HepG2 (cell line): ENCODE measurements around the gene PDPK1.

Experiments used
- CTCF ChIP-seq: sonication (generic); formaldehyde crosslinking; IDR thresholded peaks from 2 replicates; pipeline ENCODE4 v1.5.0; 2020; ENCODE audit warnings: mild to moderate bottlenecking, missing genetic modification reagents, moderate library complexity
- HNRNPK ChIP-seq: fragments of 200-400 bp; formaldehyde crosslinking; IDR thresholded peaks from 2 replicates; pipeline ENCODE4 v1.6.1; 2018; ENCODE audit warnings: low read length, low read depth, moderate library complexity, mild to moderate bottlenecking; ENCODE audit not compliant: poor library complexity, severe bottlenecking
- MTA3 ChIP-seq: sonication (generic); formaldehyde crosslinking; IDR thresholded peaks from 2 replicates; pipeline ENCODE4 v1.4.0; 2020; ENCODE audit warnings: missing genetic modification reagents
- NCOR1 ChIP-seq: fragments of 200-600 bp; sonication (generic); IDR thresholded peaks from 2 replicates; pipeline ENCODE4 v1.7.0; 2017; ENCODE audit warnings: antibody characterized with exemption, low read length, borderline replicate concordance
- POLR2A ChIP-seq, 2 experiments: IDR thresholded peaks; 2 replicates each; pipeline ENCODE4 v1.6.1; 2011; ENCODE audit warnings: low read depth in 2 of 2, low read length in 2 of 2, mild to moderate bottlenecking in 1 of 2, moderate library complexity in 1 of 2; ENCODE audit not compliant: insufficient read depth in 1 of 2
- PTBP1 ChIP-seq: fragments of 200-400 bp; formaldehyde crosslinking; IDR thresholded peaks from 2 replicates; pipeline ENCODE4 v1.6.1; 2018; ENCODE audit warnings: low read length, low read depth; ENCODE audit not compliant: poor library complexity, severe bottlenecking
- RAD21 ChIP-seq: fragments of 450-650 bp; formaldehyde crosslinking; IDR thresholded peaks from 2 replicates; pipeline ENCODE4 v1.5.0; 2020; ENCODE audit warnings: mild to moderate bottlenecking
- RFX5 ChIP-seq: IDR thresholded peaks from 2 replicates; pipeline ENCODE4 v1.6.1; 2011; ENCODE audit warnings: low read depth, low read length, improper control_type of control experiment
- RORA ChIP-seq: sonication (generic); formaldehyde crosslinking; IDR thresholded peaks from 2 replicates; pipeline ENCODE4 v1.5.0; 2020; ENCODE audit warnings: mild to moderate bottlenecking, missing genetic modification reagents, moderate library complexity
- ZFP36 ChIP-seq: fragments of 150-350 bp; IDR thresholded peaks from 2 replicates; pipeline ENCODE4 v1.6.1; 2018; ENCODE audit warnings: borderline replicate concordance, low read length, low read depth; ENCODE audit not compliant: partially characterized antibody
- ZNF431 ChIP-seq: sonication (generic); formaldehyde crosslinking; IDR thresholded peaks from 2 replicates; pipeline ENCODE4 v1.9.0; 2022; ENCODE audit warnings: missing genetic modification reagents, low read depth, mild to moderate bottlenecking, borderline replicate concordance
- ZNF687 ChIP-seq: sonication (generic); formaldehyde crosslinking; IDR thresholded peaks from 2 replicates; pipeline ENCODE4 v1.5.1; 2020; ENCODE audit warnings: mild to moderate bottlenecking, missing genetic modification reagents, moderate library complexity
- TF ChIP-seq, protein P1 (sequence below): sonication (generic); formaldehyde crosslinking; IDR thresholded peaks from 2 replicates; pipeline ENCODE4 v1.4.0; 2020; ENCODE audit warnings: mild to moderate bottlenecking, missing genetic modification reagents

- TF ChIP-seq RORA (no peak), ZNF431 (CRISPR knock-in tag) (no peak), ZNF687 (CRISPR knock-in tag) (no peak), MTA3 (no peak), ZFP36 (no peak), RFX5 (no peak), PTBP1 (no peak), CTCF (CRISPR knock-in tag) (no peak), RAD21 (CRISPR knock-in tag) (no peak), POLR2A (IDR thresholded peaks at IDR 0.05; ENCODE audit: insufficient read depth in 1 of 2, low read depth in 2 of 2, low read length in 2 of 2) (no peak), HNRNPK (no peak), NCOR1 (no peak)
- TF ChIP-seq, protein P1, sequence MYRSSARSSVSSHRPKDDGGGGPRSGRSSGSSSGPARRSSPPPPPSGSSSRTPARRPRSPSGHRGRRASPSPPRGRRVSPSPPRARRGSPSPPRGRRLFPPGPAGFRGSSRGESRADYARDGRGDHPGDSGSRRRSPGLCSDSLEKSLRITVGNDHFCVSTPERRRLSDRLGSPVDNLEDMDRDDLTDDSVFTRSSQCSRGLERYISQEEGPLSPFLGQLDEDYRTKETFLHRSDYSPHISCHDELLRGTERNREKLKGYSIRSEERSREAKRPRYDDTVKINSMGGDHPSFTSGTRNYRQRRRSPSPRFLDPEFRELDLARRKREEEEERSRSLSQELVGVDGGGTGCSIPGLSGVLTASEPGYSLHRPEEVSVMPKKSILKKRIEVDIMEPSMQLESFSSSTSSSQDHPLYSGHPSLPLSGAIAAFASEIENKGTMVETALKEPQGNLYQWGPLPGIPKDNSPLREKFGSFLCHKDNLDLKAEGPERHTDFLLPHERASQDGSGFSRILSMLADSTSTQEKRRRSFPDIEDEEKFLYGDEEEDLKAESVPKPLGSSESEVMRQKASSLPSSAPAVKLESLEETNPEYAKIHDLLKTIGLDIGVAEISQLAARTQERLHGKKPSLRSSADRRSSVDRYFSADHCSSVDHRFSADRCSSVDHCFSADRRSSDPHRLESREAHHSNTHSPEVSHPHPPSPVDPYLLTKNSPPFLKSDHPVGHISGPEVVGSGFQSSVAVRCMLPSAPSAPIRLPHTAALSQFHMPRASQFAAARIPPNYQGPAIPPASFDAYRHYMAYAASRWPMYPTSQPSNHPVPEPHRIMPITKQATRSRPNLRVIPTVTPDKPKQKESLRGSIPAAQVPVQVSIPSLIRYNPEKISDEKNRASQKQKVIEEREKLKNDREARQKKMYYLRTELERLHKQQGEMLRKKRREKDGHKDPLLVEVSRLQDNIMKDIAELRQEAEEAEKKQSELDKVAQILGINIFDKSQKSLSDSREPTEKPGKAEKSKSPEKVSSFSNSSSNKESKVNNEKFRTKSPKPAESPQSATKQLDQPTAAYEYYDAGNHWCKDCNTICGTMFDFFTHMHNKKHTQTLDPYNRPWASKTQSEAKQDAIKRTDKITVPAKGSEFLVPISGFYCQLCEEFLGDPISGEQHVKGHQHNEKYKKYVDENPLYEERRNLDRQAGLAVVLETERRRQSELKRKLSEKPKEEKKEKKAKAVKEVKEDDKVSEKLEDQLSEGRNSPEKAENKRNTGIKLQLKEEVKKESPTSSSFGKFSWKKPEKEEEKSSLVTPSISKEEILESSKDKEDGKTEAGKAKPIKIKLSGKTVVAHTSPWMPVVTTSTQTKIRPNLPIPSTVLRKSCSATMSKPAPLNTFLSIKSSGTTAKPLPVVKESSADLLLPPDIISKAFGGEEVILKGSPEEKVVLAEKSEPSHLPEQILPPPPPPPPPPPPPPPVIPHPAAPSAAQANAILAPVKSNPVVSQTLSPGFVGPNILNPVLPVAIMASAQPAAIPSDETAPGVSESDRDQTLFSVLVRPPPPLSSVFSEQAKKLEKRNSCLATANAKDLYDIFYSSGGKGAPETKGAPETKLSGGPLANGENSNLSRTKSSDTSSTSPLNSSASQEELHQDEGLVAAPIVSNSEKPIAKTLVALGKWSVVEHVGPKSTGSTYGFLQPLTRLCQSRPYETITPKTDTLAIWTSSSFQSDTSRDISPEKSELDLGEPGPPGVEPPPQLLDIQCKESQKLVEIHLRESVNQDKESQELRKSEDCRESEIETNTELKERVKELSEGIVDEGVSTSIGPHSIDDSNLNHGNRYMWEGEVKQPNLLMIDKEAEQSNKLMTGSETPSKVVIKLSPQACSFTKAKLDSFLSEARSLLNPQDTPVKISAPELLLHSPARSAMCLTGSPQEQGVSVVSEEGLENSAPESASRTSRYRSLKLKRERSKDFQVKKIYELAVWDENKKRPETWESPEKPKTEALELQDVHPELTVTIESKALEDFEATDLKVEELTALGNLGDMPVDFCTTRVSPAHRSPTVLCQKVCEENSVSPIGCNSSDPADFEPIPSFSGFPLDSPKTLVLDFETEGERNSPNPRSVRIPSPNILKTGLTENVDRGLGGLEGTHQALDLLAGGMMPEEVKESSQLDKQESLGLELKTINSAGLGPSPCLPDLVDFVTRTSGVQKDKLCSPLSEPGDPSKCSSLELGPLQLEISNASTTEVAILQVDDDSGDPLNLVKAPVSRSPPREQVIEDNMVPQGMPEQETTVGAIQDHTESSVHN: no peak
Observed at GRCh38 chr16:2597560-2597902, 59.7 kb downstream of the PDPK1 start.
